Natural killer cell (primary cell): ENCODE results near the gene ZNF787. TPM values are rescaled to one million over a fixed set of nuclear protein-coding genes. Genes with fewer than 3 reads are reported as not detected.

Experiments used
- ATAC-seq, 3 donors: fragments of 150-1000 bp in 2 of 3; fragments of 200-7000 bp in 1 of 3; cut with Tn5 transposase; 1 replicate in 1 of 3; 2 replicates in 2 of 3; pipeline ENCODE4 v1.10.0; 2021; ENCODE audit warnings: mild to moderate bottlenecking in 2 of 3, moderate library complexity in 2 of 3
- DNase-seq, 2 donors: peaks; one replicate each; pipeline versions ENCODE4 v3.0.0 to v3.0.0-alpha.2; 2013 to 2021; ENCODE audit warnings: mixed read lengths in 1 of 2
- H3K27ac ChIP-seq: one replicate; pipeline ENCODE4 v1.5.1; 2013; ENCODE audit warnings: mild to moderate bottlenecking, low read length
- H3K27me3 ChIP-seq: one replicate; pipeline ENCODE4 v1.6.1; 2013; ENCODE audit warnings: low read length; ENCODE audit not compliant: control insufficient read depth, insufficient read depth
- H3K36me3 ChIP-seq: one replicate; pipeline ENCODE4 v1.6.1; 2013; ENCODE audit warnings: low read length; ENCODE audit not compliant: control insufficient read depth, insufficient read depth
- H3K4me1 ChIP-seq: one replicate; pipeline ENCODE4 v1.6.1; 2013; ENCODE audit warnings: low read length; ENCODE audit not compliant: control insufficient read depth, insufficient read depth
- H3K4me3 ChIP-seq: one replicate; pipeline ENCODE4 v1.5.1; 2013; ENCODE audit warnings: low read length
- H3K9me3 ChIP-seq: one replicate; pipeline ENCODE4 v1.6.1; 2013; ENCODE audit warnings: low read length; ENCODE audit not compliant: control insufficient read depth, insufficient read depth
- H3K27ac Mint-ChIP-seq, 2 donors: one replicate each; pipeline ENCODE4 v1.8.0; 2022; ENCODE audit warnings: mild to moderate bottlenecking in 2 of 2, mixed read lengths in 2 of 2, moderate library complexity in 1 of 2
- H3K27me3 Mint-ChIP-seq, 2 donors: one replicate each; pipeline ENCODE4 v1.8.0; 2022; ENCODE audit warnings: low read depth in 2 of 2, mixed read lengths in 2 of 2
- H3K36me3 Mint-ChIP-seq: one replicate; pipeline ENCODE4 v1.8.0; 2022; ENCODE audit warnings: mixed read lengths
- H3K4me1 Mint-ChIP-seq, 2 donors: one replicate each; pipeline ENCODE4 v1.8.0; 2022; ENCODE audit warnings: mixed read lengths in 2 of 2
- H3K4me3 Mint-ChIP-seq: one replicate; pipeline ENCODE4 v1.8.0; 2022; ENCODE audit warnings: mild to moderate bottlenecking, moderate library complexity, mixed read lengths
- H3K9me3 Mint-ChIP-seq, 2 donors: one replicate each; pipeline ENCODE4 v1.8.0; 2022; ENCODE audit warnings: mixed read lengths in 2 of 2
- CTCF ChIP-seq: fragments of 200-600 bp; IDR thresholded peaks from one replicate; pipeline ENCODE4 v1.8.0; 2022; ENCODE audit warnings: antibody characterized with exemption
- WGBS: methylation state at CpG from one replicate; pipeline ENCODE4 v1.1.7; 2013; ENCODE audit warnings: missing lambda C conversion rate; ENCODE audit not compliant: insufficient coverage; 5-methylcytosine and 5-hydroxymethylcytosine counted together
- intact Hi-C: fragments of 100-400 bp; cut with micrococcal nuclease; formaldehyde crosslinking; loops from one replicate; pipeline ENCODE4 v1.14.2; 2022
- total RNA-seq, 4 donors: library from RNA; stranded (reverse); fragments of 120-200 nt in 1 of 4; gene quantifications; one replicate each; pipeline versions ENCODE4 v1.2.3 to v1.2.4, GENCODE V29; 2013 to 2022

The ZNF787 gene
- total RNA-seq, 3 donors from 2014 or later (not counting 1 experiment from before 2014, with no cell fraction given), result 23.9 to 42.0 (median 36.9) TPM

- H3K36me3 ChIP-seq, result no peaks in the 10 kb centered on the region
- peaks cover 0 to 5% of the 10 kb centered on the region in 2 donors for H3K27me3 Mint-ChIP-seq
- H3K27me3 ChIP-seq, result no peaks in the 10 kb centered on the region
- intact Hi-C loops, result loop anchor here (2.0 kb wide), 1 partner anchor 172 kb away; no protein-coding TSS in a partner anchor
- peak; percentile 70 to 80 (median 77) for ATAC-seq
- H3K9me3 ChIP-seq, result no peaks in the 10 kb centered on the region
- peak overlapping the region; percentile 41 for H3K4me3 ChIP-seq
- TF ChIP-seq CTCF, result peak; percentile 19
- peaks cover 10 to 12% of the 10 kb centered on the region in 2 donors for H3K4me1 Mint-ChIP-seq
- no peaks in the 10 kb centered on the region for H3K36me3 Mint-ChIP-seq
- DNase-seq, result peak; percentile 58 to 81
- H3K4me1 ChIP-seq, result peaks cover 12% of the 10 kb centered on the region
- H3K9me3 Mint-ChIP-seq, result no peaks in the 10 kb centered on the region
- H3K4me3 Mint-ChIP-seq, result peak overlapping the region; percentile 79
- H3K27ac Mint-ChIP-seq, result peak overlapping the region in 1 of 2 donors; percentile 86
- 2% methylated on average over 36 of the region's 36 CpGs for WGBS
- H3K27ac ChIP-seq, result no peak overlapping the region
Observed at GRCh38 chr19:56080669-56081401, 40.3 kb downstream of the ZNF787 start.

GRCh38 chr19:56079609-56080008 is 41.5 kb downstream of the ZNF787 start:
- Mint-ChIP-seq H3K27ac (no peak overlapping the region), H3K36me3 (no peaks in the 10 kb centered on the region), H3K4me3 (no peak overlapping the region), H3K27me3 (peaks cover 0 to 5% of the 10 kb centered on the region in 2 donors), H3K9me3 (no peaks in the 10 kb centered on the region), H3K4me1 (peaks cover 10 to 12% of the 10 kb centered on the region in 2 donors)
- WGBS, result 93% methylated on average over 7 of the region's 7 CpGs
- Histone ChIP-seq H3K36me3 (no peaks in the 10 kb centered on the region), H3K27ac (no peak overlapping the region), H3K4me1 (peaks cover 12% of the 10 kb centered on the region), H3K9me3 (no peaks in the 10 kb centered on the region), H3K4me3 (no peak overlapping the region), H3K27me3 (no peaks in the 10 kb centered on the region)
- no peak for DNase-seq
- intact Hi-C loops, result loop anchor here (2.0 kb wide), 1 partner anchor 173 kb away; no protein-coding TSS in a partner anchor
- ATAC-seq, result no peak
- no peak for TF ChIP-seq CTCF

- ATAC-seq, result peak; percentile 47 to 61 (median 58)
- Mint-ChIP-seq H3K9me3 (no peaks in the 10 kb centered on the region), H3K4me1 (peaks cover 9 to 10% of the 10 kb centered on the region in 2 donors), H3K27me3 (peaks cover 0 to 5% of the 10 kb centered on the region in 2 donors), H3K36me3 (no peaks in the 10 kb centered on the region), H3K4me3 (no peak overlapping the region), H3K27ac (no peak overlapping the region)
- intact Hi-C loops, result loop anchor here (2.0 kb wide), 1 partner anchor 96 kb away; no protein-coding TSS in a partner anchor
- H3K36me3 ChIP-seq, result no peaks in the 10 kb centered on the region
- H3K4me1 ChIP-seq, result peaks cover 12% of the 10 kb centered on the region
- TF ChIP-seq CTCF, result peak; percentile 79
- H3K27ac ChIP-seq, result no peak overlapping the region
- no peaks in the 10 kb centered on the region for H3K9me3 ChIP-seq
- peak; percentile 35 to 64 for DNase-seq
- WGBS, result 39% methylated on average over 5 of the region's 5 CpGs
- no peak overlapping the region for H3K4me3 ChIP-seq
- H3K27me3 ChIP-seq, result no peaks in the 10 kb centered on the region
Observed at GRCh38 chr19:56076498-56076897, 44.6 kb downstream of the ZNF787 start.
